ENCODE measurements around the gene ALAS1. TPM values are rescaled to one million over a fixed set of nuclear protein-coding genes. Genes with fewer than 3 reads are reported as not detected.

ALAS1 gene
- total and polyA plus RNA-seq, 2 experiments from 2014 or later: 17.8 to 42.8 TPM

GRCh38 chr3:52176951-52177700 lies 20.8 kb upstream of the ALAS1 start (continued):
- TF ChIP-seq EZH2 (IDR thresholded peaks at IDR 0.05; ENCODE audit: low read depth, unreplicated experiment) (no peak), CTCF (conservative IDR thresholded peaks at IDR 0.05; ENCODE audit: low read depth in 2 of 2) (no peak), JUNB (IDR thresholded peaks at IDR 0.05; ENCODE audit: unreplicated experiment) (no peak), EZH2phosphoT487 (IDR thresholded peaks at IDR 0.05; ENCODE audit: unreplicated experiment) (no peak)

- Mint-ChIP-seq H3K27ac (no peak overlapping the region), H3K4me3 (no peak overlapping the region), H3K4me1 (peaks cover 23% of the 10 kb centered on the region), H3K27me3 (ENCODE audit: insufficient read depth, low read depth, poor library complexity) (peaks cover 4% of the 10 kb centered on the region), H3K9me3 (no peaks in the 10 kb centered on the region), H3K36me3 (ENCODE audit: low read depth) (no peaks in the 10 kb centered on the region)
- Histone ChIP-seq H3K4me3 (no peak overlapping the region), H3K27ac (ENCODE audit: low read depth) (no peak overlapping the region), H3K4me2 (no peak overlapping the region), H3K79me2 (replicated peaks; ENCODE audit: insufficient read depth) (no peaks in the 10 kb centered on the region), H3K27me3 (ENCODE audit: insufficient read depth) (no peaks in the 10 kb centered on the region), H4K20me1 (replicated peaks; ENCODE audit: insufficient read depth) (no peaks in the 10 kb centered on the region), H3K9me2 (ENCODE audit: insufficient read depth) (no peaks in the 10 kb centered on the region), H2AFZ (no peak overlapping the region), H3F3A (replicated peaks; ENCODE audit: low read depth) (no peaks in the 10 kb centered on the region), H3K36me3 (ENCODE audit: insufficient read depth) (no peaks in the 10 kb centered on the region), H3K4me1 (ENCODE audit: insufficient read depth) (no peaks in the 10 kb centered on the region)
- DNase-seq (ENCODE audit: low spot score): no peak
- peak; percentile 40 for ATAC-seq
- TF ChIP-seq REST (IDR thresholded peaks at IDR 0.05; ENCODE audit: unreplicated experiment): no peak
- no peak for TF ChIP-seq ZNF462 (CRISPR knock-in tag; IDR thresholded peaks at IDR 0.05)
- TF ChIP-seq ETS1 (IDR thresholded peaks at IDR 0.05): no peak
- no peak for TF ChIP-seq EZH2 (IDR thresholded peaks at IDR 0.05; ENCODE audit: low read depth, unreplicated experiment)
- no peak for TF ChIP-seq CTCF (conservative IDR thresholded peaks at IDR 0.05; ENCODE audit: low read depth in 2 of 2)
- no peak for TF ChIP-seq NANOG (IDR thresholded peaks at IDR 0.05; ENCODE audit: borderline replicate concordance)
- no peak for TF ChIP-seq CREB1 (CRISPR knock-in tag; IDR thresholded peaks at IDR 0.05; ENCODE audit: low read depth)
Observed at GRCh38 chr3:52177701-52178042, 20.3 kb upstream of the ALAS1 start.

Data from GM23338 (cell line).